Natural killer cell (primary cell): Measurements from ENCODE around the gene OSCAR. TPM values are rescaled to one million over a fixed set of nuclear protein-coding genes. Genes with fewer than 3 reads are reported as not detected.

ENCODE experiments used
- ATAC-seq, 3 donors: fragments of 150-1000 bp in 2 of 3; fragments of 200-7000 bp in 1 of 3; cut with Tn5 transposase; 1 replicate in 1 of 3; 2 replicates in 2 of 3; pipeline ENCODE4 v1.10.0; 2021; ENCODE audit warnings: mild to moderate bottlenecking in 2 of 3, moderate library complexity in 2 of 3
- DNase-seq, 2 donors: peaks; one replicate each; pipeline versions ENCODE4 v3.0.0 to v3.0.0-alpha.2; 2013 to 2021; ENCODE audit warnings: mixed read lengths in 1 of 2
- H3K27ac ChIP-seq: one replicate; pipeline ENCODE4 v1.5.1; 2013; ENCODE audit warnings: mild to moderate bottlenecking, low read length
- H3K27me3 ChIP-seq: one replicate; pipeline ENCODE4 v1.6.1; 2013; ENCODE audit warnings: low read length; ENCODE audit not compliant: control insufficient read depth, insufficient read depth
- H3K36me3 ChIP-seq: one replicate; pipeline ENCODE4 v1.6.1; 2013; ENCODE audit warnings: low read length; ENCODE audit not compliant: control insufficient read depth, insufficient read depth
- H3K4me1 ChIP-seq: one replicate; pipeline ENCODE4 v1.6.1; 2013; ENCODE audit warnings: low read length; ENCODE audit not compliant: control insufficient read depth, insufficient read depth
- H3K4me3 ChIP-seq: one replicate; pipeline ENCODE4 v1.5.1; 2013; ENCODE audit warnings: low read length
- H3K9me3 ChIP-seq: one replicate; pipeline ENCODE4 v1.6.1; 2013; ENCODE audit warnings: low read length; ENCODE audit not compliant: control insufficient read depth, insufficient read depth
- H3K27ac Mint-ChIP-seq, 2 donors: one replicate each; pipeline ENCODE4 v1.8.0; 2022; ENCODE audit warnings: mild to moderate bottlenecking in 2 of 2, mixed read lengths in 2 of 2, moderate library complexity in 1 of 2
- H3K27me3 Mint-ChIP-seq, 2 donors: one replicate each; pipeline ENCODE4 v1.8.0; 2022; ENCODE audit warnings: low read depth in 2 of 2, mixed read lengths in 2 of 2
- H3K36me3 Mint-ChIP-seq: one replicate; pipeline ENCODE4 v1.8.0; 2022; ENCODE audit warnings: mixed read lengths
- H3K4me1 Mint-ChIP-seq, 2 donors: one replicate each; pipeline ENCODE4 v1.8.0; 2022; ENCODE audit warnings: mixed read lengths in 2 of 2
- H3K4me3 Mint-ChIP-seq: one replicate; pipeline ENCODE4 v1.8.0; 2022; ENCODE audit warnings: mild to moderate bottlenecking, moderate library complexity, mixed read lengths
- H3K9me3 Mint-ChIP-seq, 2 donors: one replicate each; pipeline ENCODE4 v1.8.0; 2022; ENCODE audit warnings: mixed read lengths in 2 of 2
- CTCF ChIP-seq: fragments of 200-600 bp; IDR thresholded peaks from one replicate; pipeline ENCODE4 v1.8.0; 2022; ENCODE audit warnings: antibody characterized with exemption
- WGBS: methylation state at CpG from one replicate; pipeline ENCODE4 v1.1.7; 2013; ENCODE audit warnings: missing lambda C conversion rate; ENCODE audit not compliant: insufficient coverage; 5-methylcytosine and 5-hydroxymethylcytosine counted together
- intact Hi-C: fragments of 100-400 bp; cut with micrococcal nuclease; formaldehyde crosslinking; loops from one replicate; pipeline ENCODE4 v1.14.2; 2022
- total RNA-seq, 4 donors: library from RNA; stranded (reverse); fragments of 120-200 nt in 1 of 4; gene quantifications; one replicate each; pipeline versions ENCODE4 v1.2.3 to v1.2.4, GENCODE V29; 2013 to 2022

Gene OSCAR
- total RNA-seq, 3 donors from 2014 or later (not counting 1 experiment from before 2014, with no cell fraction given), result 2.3 to 5.4 (median 4.4) TPM

GRCh38 chr19:54128441-54128725, 27.8 kb upstream of the OSCAR start:
- H3K4me1 Mint-ChIP-seq, result no peaks in the 10 kb centered on the region
- Histone ChIP-seq H3K4me3 (no peak overlapping the region), H3K27ac (no peak overlapping the region), H3K9me3 (no peaks in the 10 kb centered on the region), H3K4me1 (no peaks in the 10 kb centered on the region), H3K27me3 (no peaks in the 10 kb centered on the region), H3K36me3 (peaks cover 64% of the 10 kb centered on the region)
- ATAC-seq, result no peak
- TF ChIP-seq CTCF, result no peak
- no peaks in the 10 kb centered on the region for H3K36me3 Mint-ChIP-seq
- no peaks in the 10 kb centered on the region for H3K9me3 Mint-ChIP-seq
- no peaks in the 10 kb centered on the region for H3K27me3 Mint-ChIP-seq
- no peak overlapping the region for H3K4me3 Mint-ChIP-seq
- 91% methylated on average over 20 of the region's 20 CpGs for WGBS
- DNase-seq, result no peak
- H3K27ac Mint-ChIP-seq, result no peak overlapping the region
- intact Hi-C loops, result no loop called here

GRCh38 chr19:54127688-54128440, 27.3 kb upstream of the OSCAR start:
- Histone ChIP-seq H3K27ac (no peak overlapping the region), H3K27me3 (no peaks in the 10 kb centered on the region), H3K4me3 (no peak overlapping the region), H3K9me3 (no peaks in the 10 kb centered on the region), H3K4me1 (no peaks in the 10 kb centered on the region), H3K36me3 (peaks cover 66% of the 10 kb centered on the region)
- no peak overlapping the region for H3K4me3 Mint-ChIP-seq
- H3K9me3 Mint-ChIP-seq, result no peaks in the 10 kb centered on the region
- DNase-seq (no peak), ATAC-seq (no peak)
- no peak overlapping the region for H3K27ac Mint-ChIP-seq
- no peaks in the 10 kb centered on the region for H3K36me3 Mint-ChIP-seq
- intact Hi-C loops, result no loop called here
- no peaks in the 10 kb centered on the region for H3K27me3 Mint-ChIP-seq
- WGBS, result 97% methylated on average over 43 of the region's 44 CpGs
- H3K4me1 Mint-ChIP-seq, result no peaks in the 10 kb centered on the region
- no peak for TF ChIP-seq CTCF

GRCh38 chr19:54125713-54126112, 25.1 kb upstream of the OSCAR start:
- intact Hi-C loops, result no loop called here
- DNase-seq, result no peak
- 87% methylated on average over 9 of the region's 9 CpGs for WGBS

More at GRCh38 chr19:54125713-54126112, 25.1 kb upstream of the OSCAR start:
- Mint-ChIP-seq H3K36me3 (no peaks in the 10 kb centered on the region), H3K9me3 (no peaks in the 10 kb centered on the region), H3K27me3 (no peaks in the 10 kb centered on the region), H3K4me3 (no peak overlapping the region), H3K4me1 (no peaks in the 10 kb centered on the region), H3K27ac (no peak overlapping the region)
- Histone ChIP-seq H3K27ac (no peak overlapping the region), H3K27me3 (no peaks in the 10 kb centered on the region), H3K4me3 (no peak overlapping the region), H3K36me3 (peaks cover 73% of the 10 kb centered on the region), H3K4me1 (no peaks in the 10 kb centered on the region), H3K9me3 (no peaks in the 10 kb centered on the region)
- no peak for TF ChIP-seq CTCF
- ATAC-seq, result no peak
